Lung (tissue), 12 donors: ENCODE measurements around the gene CARD16. TPM values are rescaled to one million over a fixed set of nuclear protein-coding genes. Genes with fewer than 3 reads are reported as not detected.

Experiments
- ATAC-seq: fragments of 200-7000 bp; cut with Tn5 transposase; one replicate; pipeline ENCODE4 v1.9.1; 2020; ENCODE audit warnings: moderate number of reproducible peaks; ENCODE audit not compliant: insufficient read depth, low FRiP score
- DNase-seq, 3 donors: peaks; one replicate each; pipeline ENCODE4 v3.0.0-alpha.2; 2013 to 2017
- H3K27ac ChIP-seq, 2 donors: one replicate each; pipeline ENCODE4 v1.5.1; 2013; ENCODE audit warnings: mild to moderate bottlenecking in 2 of 2, moderate library complexity in 2 of 2, control low read depth in 1 of 2, inconsistent platforms in 1 of 2, low read depth in 1 of 2, low read length in 1 of 2
- H3K27me3 ChIP-seq, 3 donors: one replicate each; pipeline ENCODE4 v1.5.1; 2013; ENCODE audit warnings: low read length in 2 of 3; ENCODE audit not compliant: control insufficient read depth in 3 of 3, insufficient read depth in 3 of 3
- H3K36me3 ChIP-seq, 4 donors: one replicate each; pipeline ENCODE4 v1.5.1; 2013; ENCODE audit warnings: low read length in 4 of 4, mild to moderate bottlenecking in 1 of 4, moderate library complexity in 1 of 4; ENCODE audit not compliant: control insufficient read depth in 4 of 4, insufficient read depth in 4 of 4
- H3K4me1 ChIP-seq, 5 donors: one replicate each; pipeline ENCODE4 v1.5.1; 2013; ENCODE audit warnings: low read length in 5 of 5, mild to moderate bottlenecking in 2 of 5, moderate library complexity in 1 of 5; ENCODE audit not compliant: control insufficient read depth in 5 of 5, insufficient read depth in 5 of 5
- H3K4me3 ChIP-seq: one replicate; pipeline ENCODE4 v1.5.1; 2013; ENCODE audit warnings: mild to moderate bottlenecking, control low read depth, moderate library complexity
- H3K9ac ChIP-seq, 2 donors: one replicate each; pipeline ENCODE4 v1.5.1; 2013; ENCODE audit warnings: low read length in 2 of 2, control low read depth in 1 of 2; ENCODE audit not compliant: insufficient read depth in 1 of 2
- H3K9me3 ChIP-seq, 4 donors: one replicate each; pipeline ENCODE4 v1.5.1; 2013; ENCODE audit warnings: low read length in 3 of 4, mild to moderate bottlenecking in 1 of 4, moderate library complexity in 1 of 4; ENCODE audit not compliant: control insufficient read depth in 4 of 4, insufficient read depth in 3 of 4
- WGBS, 2 donors: extraction: QIAGEN DNeasy Blood & Tissue Kit; methylation state at CpG; one replicate each; pipeline ENCODE4 v1.1.7; 2013; 5-methylcytosine and 5-hydroxymethylcytosine counted together
- polyA plus RNA-seq, 2 donors: library from polyadenylated mRNA; stranded (reverse); fragments of 200-250 nt; gene quantifications; one replicate each; pipeline ENCODE4 v1.2.1, GENCODE V29; 2013
- total RNA-seq, 2 donors: library from RNA; depleted of rRNA in 1 of 2; stranded (reverse); fragments of >200 nt in 1 of 2; gene quantifications; one replicate each; pipeline ENCODE4 v1.2.1, GENCODE V29; 2014 to 2021
- TF ChIP-seq, protein P1 (sequence below): IDR thresholded peaks from 2 replicates; pipeline ENCODE4 v1.5.1; 2012; ENCODE audit warnings: mild to moderate bottlenecking; ENCODE audit errors: control extremely low read depth, extremely low read depth
- donor health status: control.
- donor health status: control.
- donor health status: Bipolar disorder and iron deficiency.
- donor health status: healthy.
- donor health status: DM: yes; HTN: yes; CAD: no.

Gene CARD16
- total and polyA plus RNA-seq, 4 donors = 31.6 to 169 (median 63.1) TPM

DNA sequence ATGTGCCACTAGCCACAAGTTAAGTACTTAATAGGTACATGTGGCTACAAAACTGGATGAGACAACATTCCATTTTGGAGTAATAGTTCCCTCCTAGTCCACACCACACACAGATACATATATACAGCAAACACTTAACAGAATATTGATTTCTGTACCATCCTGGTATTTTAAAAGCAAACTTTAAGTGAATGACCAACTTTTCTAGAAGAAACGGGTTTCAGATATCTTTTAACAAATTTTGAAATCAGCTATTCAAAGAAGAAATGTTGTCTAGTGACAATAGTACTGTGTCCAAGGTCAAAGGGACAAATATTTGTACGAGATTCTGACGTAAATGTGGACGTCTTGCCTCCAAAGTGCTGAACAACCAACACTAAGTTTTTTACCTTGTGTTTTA, 12.3 kb upstream of the CARD16 start:
- no peaks in the 10 kb centered on the region for H3K4me1 ChIP-seq
- H3K9ac ChIP-seq = no peak overlapping the region
- no peak for ATAC-seq
- H3K9me3 ChIP-seq = no peaks in the 10 kb centered on the region
- H3K27me3 ChIP-seq = no peaks in the 10 kb centered on the region
- no peaks in the 10 kb centered on the region for H3K36me3 ChIP-seq
- no peak overlapping the region for H3K27ac ChIP-seq
- WGBS, 2 donors = 66 to 67% methylated on average over 4 of the region's 4 CpGs
- H3K4me3 ChIP-seq = no peak overlapping the region
- TF ChIP-seq, protein P1, sequence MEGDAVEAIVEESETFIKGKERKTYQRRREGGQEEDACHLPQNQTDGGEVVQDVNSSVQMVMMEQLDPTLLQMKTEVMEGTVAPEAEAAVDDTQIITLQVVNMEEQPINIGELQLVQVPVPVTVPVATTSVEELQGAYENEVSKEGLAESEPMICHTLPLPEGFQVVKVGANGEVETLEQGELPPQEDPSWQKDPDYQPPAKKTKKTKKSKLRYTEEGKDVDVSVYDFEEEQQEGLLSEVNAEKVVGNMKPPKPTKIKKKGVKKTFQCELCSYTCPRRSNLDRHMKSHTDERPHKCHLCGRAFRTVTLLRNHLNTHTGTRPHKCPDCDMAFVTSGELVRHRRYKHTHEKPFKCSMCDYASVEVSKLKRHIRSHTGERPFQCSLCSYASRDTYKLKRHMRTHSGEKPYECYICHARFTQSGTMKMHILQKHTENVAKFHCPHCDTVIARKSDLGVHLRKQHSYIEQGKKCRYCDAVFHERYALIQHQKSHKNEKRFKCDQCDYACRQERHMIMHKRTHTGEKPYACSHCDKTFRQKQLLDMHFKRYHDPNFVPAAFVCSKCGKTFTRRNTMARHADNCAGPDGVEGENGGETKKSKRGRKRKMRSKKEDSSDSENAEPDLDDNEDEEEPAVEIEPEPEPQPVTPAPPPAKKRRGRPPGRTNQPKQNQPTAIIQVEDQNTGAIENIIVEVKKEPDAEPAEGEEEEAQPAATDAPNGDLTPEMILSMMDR = no peak
- DNase-seq = no peak

DNA sequence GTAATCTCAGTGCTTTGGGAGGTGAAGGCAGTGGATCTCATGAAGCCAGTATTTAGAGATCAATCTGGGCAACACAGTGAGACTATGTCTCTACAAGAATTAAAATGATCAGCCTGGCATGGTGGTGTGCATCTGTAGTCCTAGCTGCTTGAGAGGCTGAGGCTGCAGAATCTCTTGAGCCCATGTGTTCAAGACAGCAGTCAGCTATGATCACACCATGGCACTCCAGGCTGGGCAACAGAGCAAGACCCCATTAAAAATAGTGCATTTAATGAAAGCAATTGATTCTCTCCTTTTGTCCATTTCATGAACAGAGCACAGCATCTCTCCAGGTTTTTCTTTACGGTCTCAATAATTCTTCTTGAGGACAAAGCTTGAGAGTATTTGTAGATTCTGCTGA, 11.3 kb upstream of the CARD16 start:
- H3K4me1 ChIP-seq = no peaks in the 10 kb centered on the region
- no peaks in the 10 kb centered on the region for H3K27me3 ChIP-seq
- ATAC-seq (no peak), DNase-seq (no peak)
- no peak overlapping the region for H3K9ac ChIP-seq
- H3K4me3 ChIP-seq = no peak overlapping the region
- no peak overlapping the region for H3K27ac ChIP-seq
- TF ChIP-seq, protein P1 = no peak
- no peaks in the 10 kb centered on the region for H3K9me3 ChIP-seq
- 96 to 97% methylated on average over 1 of the region's 1 CpG for WGBS, 2 donors
- H3K36me3 ChIP-seq = no peaks in the 10 kb centered on the region

GRCh38 chr11:105054723-105055493, 9.8 kb upstream of the CARD16 start:
- no peak overlapping the region for H3K27ac ChIP-seq
- DNase-seq (no peak), ATAC-seq (no peak)
- H3K36me3 ChIP-seq = no peaks in the 10 kb centered on the region
- H3K27me3 ChIP-seq = no peaks in the 10 kb centered on the region
- 59 to 78% methylated on average over 2 of the region's 2 CpGs for WGBS, 2 donors
- no peak overlapping the region for H3K4me3 ChIP-seq
- TF ChIP-seq, protein P1 = no peak
- no peaks in the 10 kb centered on the region for H3K4me1 ChIP-seq
- no peaks in the 10 kb centered on the region for H3K9me3 ChIP-seq
- no peak overlapping the region for H3K9ac ChIP-seq

- Histone ChIP-seq H3K27ac (no peak overlapping the region), H3K9me3 (no peaks in the 10 kb centered on the region), H3K4me3 (no peak overlapping the region), H3K36me3 (no peaks in the 10 kb centered on the region), H3K4me1 (no peaks in the 10 kb centered on the region), H3K27me3 (no peaks in the 10 kb centered on the region), H3K9ac (no peak overlapping the region)
- TF ChIP-seq, protein P1 = no peak
- DNase-seq (no peak), ATAC-seq (no peak)
- WGBS, 2 donors = 88 to 91% methylated on average over 3 of the region's 3 CpGs
Measured at GRCh38 chr11:105052487-105052886, 7.4 kb upstream of the CARD16 start.
